Smooth muscle cell (in vitro differentiated cells): ENCODE measurements around the gene SF3A2. TPM values are rescaled to one million over a fixed set of nuclear protein-coding genes. Genes with fewer than 3 reads are reported as not detected.

Experiments
- DNase-seq: peaks from one replicate; lab custom pipeline; 2025; ENCODE audit not compliant: unreplicated experiment; lab: John Stamatoyannopoulos, UW
- H2AFZ ChIP-seq: fragments of 200-600 bp; sonication (generic); 2 replicates; pipeline ENCODE4 v1.6.0; 2016; ENCODE audit warnings: antibody characterized with exemption, low read depth, mild to moderate bottlenecking
- H3F3A ChIP-seq: fragments of 200-600 bp; sonication (generic); 2 replicates; pipeline ENCODE4 v1.6.0; 2017; ENCODE audit warnings: antibody characterized with exemption, low read depth
- H3K27ac ChIP-seq: fragments of 200-600 bp; sonication (generic); 2 replicates; pipeline ENCODE4 v1.5.1; 2016; ENCODE audit warnings: low read depth, mild to moderate bottlenecking
- H3K27me3 ChIP-seq: fragments of 200-600 bp; sonication (generic); 2 replicates; pipeline ENCODE4 v1.6.1; 2016; ENCODE audit warnings: low read depth, mild to moderate bottlenecking
- H3K36me3 ChIP-seq: fragments of 200-600 bp; sonication (generic); 2 replicates; pipeline ENCODE4 v1.5.1; 2016; ENCODE audit warnings: low read depth
- H3K4me1 ChIP-seq: fragments of 200-600 bp; sonication (generic); 2 replicates; pipeline ENCODE4 v1.5.1; 2016; ENCODE audit warnings: low read depth
- H3K4me2 ChIP-seq: fragments of 200-600 bp; sonication (generic); 2 replicates; pipeline ENCODE4 v1.6.0; 2016; ENCODE audit warnings: mild to moderate bottlenecking
- H3K4me3 ChIP-seq: fragments of 200-600 bp; sonication (generic); 2 replicates; pipeline ENCODE4 v1.5.1; 2016; ENCODE audit warnings: mild to moderate bottlenecking
- H3K79me2 ChIP-seq: fragments of 200-600 bp; sonication (generic); 2 replicates; pipeline ENCODE4 v1.6.0; 2016; ENCODE audit warnings: low read depth, mild to moderate bottlenecking
- H3K9ac ChIP-seq: fragments of 200-600 bp; sonication (generic); 2 replicates; pipeline ENCODE4 v1.6.0; 2016; ENCODE audit warnings: low read depth
- H3K9me3 ChIP-seq: fragments of 200-600 bp; sonication (generic); replicated peaks from 2 replicates; pipeline ENCODE4 v1.5.1; 2016; ENCODE audit warnings: low read depth
- H4K20me1 ChIP-seq: fragments of 200-600 bp; sonication (generic); 2 replicates; pipeline ENCODE4 v1.6.0; 2016; ENCODE audit warnings: low read depth
- WGBS: methylation state at CpG from one replicate; pipeline ENCODE4 v1.1.7; 2016; ENCODE audit warnings: low lambda C conversion rate; 5-methylcytosine and 5-hydroxymethylcytosine counted together
- polyA plus RNA-seq: library from polyadenylated mRNA; unstranded; fragments of >200 nt; fragmentation: Nextera tagmentation; extraction: Ambion mirVana; gene quantifications from 2 replicates; pipeline ENCODE4 v1.2.1, GENCODE V29; 2016
- total RNA-seq: library from RNA; depleted of rRNA; stranded (reverse); fragments of >200 nt; gene quantifications from 2 replicates; pipeline ENCODE4 v1.2.3, GENCODE V29; 2014
- TF ChIP-seq, protein P1 (sequence below): fragments of 200-600 bp; sonication (generic); IDR thresholded peaks from 2 replicates; pipeline ENCODE4 v1.5.1; 2017; ENCODE audit warnings: borderline replicate concordance, mild to moderate bottlenecking, antibody characterized with exemption; ENCODE audit not compliant: insufficient read depth, poor library complexity, severe bottlenecking

The SF3A2 gene
- total and polyA plus RNA-seq, 2 experiments from 2014 or later: 28.5 to 63.0 TPM

- no peaks in the 10 kb centered on the region for H3K9me3 ChIP-seq
- TF ChIP-seq, protein P1, sequence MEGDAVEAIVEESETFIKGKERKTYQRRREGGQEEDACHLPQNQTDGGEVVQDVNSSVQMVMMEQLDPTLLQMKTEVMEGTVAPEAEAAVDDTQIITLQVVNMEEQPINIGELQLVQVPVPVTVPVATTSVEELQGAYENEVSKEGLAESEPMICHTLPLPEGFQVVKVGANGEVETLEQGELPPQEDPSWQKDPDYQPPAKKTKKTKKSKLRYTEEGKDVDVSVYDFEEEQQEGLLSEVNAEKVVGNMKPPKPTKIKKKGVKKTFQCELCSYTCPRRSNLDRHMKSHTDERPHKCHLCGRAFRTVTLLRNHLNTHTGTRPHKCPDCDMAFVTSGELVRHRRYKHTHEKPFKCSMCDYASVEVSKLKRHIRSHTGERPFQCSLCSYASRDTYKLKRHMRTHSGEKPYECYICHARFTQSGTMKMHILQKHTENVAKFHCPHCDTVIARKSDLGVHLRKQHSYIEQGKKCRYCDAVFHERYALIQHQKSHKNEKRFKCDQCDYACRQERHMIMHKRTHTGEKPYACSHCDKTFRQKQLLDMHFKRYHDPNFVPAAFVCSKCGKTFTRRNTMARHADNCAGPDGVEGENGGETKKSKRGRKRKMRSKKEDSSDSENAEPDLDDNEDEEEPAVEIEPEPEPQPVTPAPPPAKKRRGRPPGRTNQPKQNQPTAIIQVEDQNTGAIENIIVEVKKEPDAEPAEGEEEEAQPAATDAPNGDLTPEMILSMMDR: no peak
- peak overlapping the region; percentile 87 for H3K9ac ChIP-seq
- peak overlapping the region; percentile 98 for H3K4me3 ChIP-seq
- peaks cover 68% of the 10 kb centered on the region for H3K79me2 ChIP-seq
- no peak for DNase-seq
- no peaks in the 10 kb centered on the region for H3K36me3 ChIP-seq
- no peaks in the 10 kb centered on the region for H3K27me3 ChIP-seq
- H4K20me1 ChIP-seq: peaks cover 51% of the 10 kb centered on the region
- H3K27ac ChIP-seq: peak overlapping the region; percentile 93
- peaks cover 39% of the 10 kb centered on the region for H3K4me1 ChIP-seq
- peak overlapping the region; percentile 98 for H3K4me2 ChIP-seq
- peaks cover 11% of the 10 kb centered on the region for H3F3A ChIP-seq
- 2% methylated on average over 37 of the region's 48 CpGs for WGBS
- H2AFZ ChIP-seq: peak overlapping the region; percentile 60
Measured at GRCh38 chr19:2235381-2236063, 1.1 kb upstream of the SF3A2 start.

DNA sequence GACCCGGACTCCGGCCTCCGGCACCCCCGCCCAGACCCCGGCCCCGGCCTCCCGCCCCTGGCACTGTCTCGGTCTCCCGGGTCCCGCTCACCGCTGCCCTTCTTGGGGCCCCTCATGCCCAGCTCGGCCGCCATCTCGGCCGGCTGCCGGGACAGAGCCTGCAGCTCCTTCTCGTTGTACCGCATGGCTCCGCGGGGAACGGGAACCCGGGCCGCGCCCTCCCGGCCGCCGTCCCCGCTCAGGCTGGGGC, 635 bp upstream of the SF3A2 start:
- peak overlapping the region; percentile 98 for H3K4me2 ChIP-seq
- H3K9me3 ChIP-seq: no peaks in the 10 kb centered on the region
- peaks cover 39% of the 10 kb centered on the region for H3K4me1 ChIP-seq

DNA sequence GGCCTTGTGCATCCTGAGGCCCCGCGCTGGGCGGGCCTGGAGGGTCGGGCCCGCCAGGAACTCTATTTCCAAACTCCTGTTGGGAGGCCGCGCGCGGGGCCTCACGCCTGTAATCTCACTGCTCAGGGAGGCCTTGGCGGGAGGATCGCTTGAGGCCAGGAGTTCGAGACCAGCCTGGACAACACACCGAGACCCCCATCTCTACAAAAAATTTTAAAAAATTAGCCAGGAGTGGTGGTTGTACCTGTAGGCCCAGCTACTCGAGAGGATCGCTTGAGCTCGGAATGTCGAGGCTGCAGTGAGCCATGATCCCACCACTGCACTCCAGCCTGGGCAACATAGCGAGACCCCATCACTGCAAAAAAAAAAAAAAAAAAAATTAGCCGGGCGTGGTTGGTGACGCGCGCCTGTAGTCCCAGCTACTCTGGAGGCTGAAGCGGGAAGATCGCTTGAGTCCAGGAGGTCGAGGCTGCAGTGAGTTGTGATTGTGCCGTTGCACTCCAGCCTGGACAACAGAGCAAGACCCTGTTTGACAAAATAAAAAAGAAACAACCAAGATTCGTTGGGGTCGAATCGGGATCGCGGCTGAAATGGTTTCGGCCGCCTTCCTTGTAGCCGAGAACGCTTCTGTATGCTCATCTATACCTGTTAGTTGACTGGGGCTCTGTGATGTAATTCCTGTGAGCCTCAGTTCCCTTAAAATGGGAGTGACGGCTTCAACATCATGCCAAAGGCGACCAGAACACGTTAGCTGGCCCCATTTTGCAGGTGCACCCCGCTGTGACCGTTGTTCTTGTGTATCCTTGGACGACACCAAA, 636 bp downstream of the SF3A2 start:
- Histone ChIP-seq H3K27me3 (no peaks in the 10 kb centered on the region), H3K4me3 (peak overlapping the region; percentile 98), H4K20me1 (peaks cover 55% of the 10 kb centered on the region), H3F3A (peaks cover 4% of the 10 kb centered on the region), H3K79me2 (peaks cover 85% of the 10 kb centered on the region), H3K4me1 (peaks cover 39% of the 10 kb centered on the region), H3K9me3 (no peaks in the 10 kb centered on the region), H3K4me2 (peak overlapping the region; percentile 98), H3K36me3 (no peaks in the 10 kb centered on the region), H2AFZ (no peak overlapping the region), H3K27ac (peak overlapping the region; percentile 93), H3K9ac (peak overlapping the region; percentile 87)
- TF ChIP-seq, protein P1: no peak
- WGBS: 48% methylated on average over 43 of the region's 43 CpGs
- DNase-seq: no peak

More for the DNA sequence above, 635 bp upstream of the SF3A2 start:
- H3F3A ChIP-seq: peaks cover 7% of the 10 kb centered on the region
- H3K27ac ChIP-seq: peak overlapping the region; percentile 93
- TF ChIP-seq, protein P1: no peak
- WGBS: 0% methylated on average over 15 of the region's 28 CpGs
- H4K20me1 ChIP-seq: peaks cover 52% of the 10 kb centered on the region
- H3K27me3 ChIP-seq: no peaks in the 10 kb centered on the region
- H3K79me2 ChIP-seq: peaks cover 73% of the 10 kb centered on the region
- peak overlapping the region; percentile 98 for H3K4me3 ChIP-seq
- H2AFZ ChIP-seq: peak overlapping the region; percentile 60
- H3K36me3 ChIP-seq: no peaks in the 10 kb centered on the region
- H3K9ac ChIP-seq: peak overlapping the region; percentile 87
- no peak for DNase-seq

- Histone ChIP-seq H3K79me2 (peaks cover 91% of the 10 kb centered on the region), H3K9ac (peak overlapping the region; percentile 11), H3F3A (peaks cover 4% of the 10 kb centered on the region), H3K36me3 (no peaks in the 10 kb centered on the region), H3K27ac (peak overlapping the region; percentile 1), H4K20me1 (peaks cover 55% of the 10 kb centered on the region), H3K9me3 (no peaks in the 10 kb centered on the region), H2AFZ (no peak overlapping the region), H3K4me3 (peak overlapping the region; percentile 98), H3K4me2 (peak overlapping the region; percentile 98), H3K27me3 (no peaks in the 10 kb centered on the region), H3K4me1 (peaks cover 39% of the 10 kb centered on the region)
- TF ChIP-seq, protein P1: no peak
- no peak for DNase-seq
- 90% methylated on average over 6 of the region's 6 CpGs for WGBS
Measured at GRCh38 chr19:2237869-2238153, 1.2 kb downstream of the SF3A2 start.
